Erythroblast (primary cell): ENCODE measurements around the gene UBE2F.

Experiments
- GATA1 ChIP-seq: IDR thresholded peaks from 2 replicates; pipeline ENCODE4 v1.6.1; 2011; ENCODE audit warnings: low read depth, mild to moderate bottlenecking, control low read depth, low read length, moderate library complexity
- POLR2A ChIP-seq: IDR thresholded peaks from 2 replicates; pipeline ENCODE4 v1.6.1; 2011; ENCODE audit warnings: mild to moderate bottlenecking, low read length

DNA sequence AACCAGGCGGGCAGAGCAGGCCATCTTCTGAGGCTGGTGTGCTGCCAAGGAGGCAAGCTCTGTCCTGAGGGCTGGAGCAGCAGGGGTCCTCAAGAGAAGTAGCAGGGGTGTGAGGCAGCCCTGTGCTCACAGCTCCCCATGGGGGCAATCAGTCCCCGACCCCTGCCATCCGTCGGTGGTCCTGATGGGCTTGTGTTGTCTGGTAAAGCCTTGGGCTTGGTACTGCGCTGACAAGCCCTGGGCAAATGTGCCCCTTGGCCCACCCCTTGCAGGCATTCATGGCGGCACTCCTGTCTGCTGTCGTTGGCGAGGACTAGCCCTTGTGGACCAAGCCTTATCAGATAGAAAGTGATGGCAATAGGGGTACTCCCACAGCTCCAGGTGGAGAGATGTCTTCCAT lies 71.4 kb downstream of the UBE2F start:
- TF ChIP-seq POLR2A: no peak
- no peak for TF ChIP-seq GATA1
